Kidney (tissue), 14 donors: ENCODE data around the gene VENTX. TPM values are rescaled to one million over a fixed set of nuclear protein-coding genes. Genes with fewer than 3 reads are reported as not detected.

Experiments used
- DNase-seq, 5 donors: peaks; one replicate each; pipeline ENCODE4 v3.0.0-alpha.2; 2013 to 2020
- FAIRE-seq: peaks from 2 replicates; lab custom pipeline; 2012; peaks lifted over from hg19 to GRCh38; lab: Jason Lieb, UNC
- H3K27ac ChIP-seq, 2 donors: one replicate each; pipeline ENCODE4 v1.7.0; 2013; ENCODE audit warnings: low read depth in 2 of 2, low read length in 2 of 2, inconsistent platforms in 1 of 2
- H3K27me3 ChIP-seq: one replicate; pipeline ENCODE4 v1.7.1; 2013; ENCODE audit warnings: low read length, inconsistent platforms; ENCODE audit not compliant: control insufficient read depth, insufficient read depth
- H3K36me3 ChIP-seq, 3 donors: one replicate each; pipeline versions ENCODE4 v1.7.0 to v1.7.1; 2013; ENCODE audit warnings: low read length in 3 of 3, control low read depth in 1 of 3, inconsistent platforms in 1 of 3; ENCODE audit not compliant: insufficient read depth in 3 of 3, control insufficient read depth in 2 of 3
- H3K4me1 ChIP-seq, 3 donors: one replicate each; pipeline versions ENCODE4 v1.7.0 to v1.7.1; 2013; ENCODE audit warnings: low read length in 3 of 3, inconsistent platforms in 1 of 3, low read depth in 1 of 3; ENCODE audit not compliant: control insufficient read depth in 2 of 3, insufficient read depth in 2 of 3
- H3K4me3 ChIP-seq, 3 donors: one replicate each; pipeline versions ENCODE4 v1.7.0 to v1.8.1; 2013; ENCODE audit warnings: low read length in 3 of 3, control low read depth in 1 of 3, inconsistent platforms in 1 of 3
- H3K9ac ChIP-seq, 3 donors: one replicate each; pipeline versions ENCODE4 v1.7.0 to v1.7.1; 2013; ENCODE audit warnings: low read length in 3 of 3, control low read depth in 1 of 3, inconsistent platforms in 1 of 3
- H3K9me3 ChIP-seq, 3 donors: one replicate each; pipeline versions ENCODE4 v1.7.0 to v1.7.1; 2013; ENCODE audit warnings: low read length in 3 of 3, control low read depth in 1 of 3, inconsistent platforms in 1 of 3; ENCODE audit not compliant: control insufficient read depth in 2 of 3, insufficient read depth in 1 of 3
- intact Hi-C: fragments of 100-400 bp; cut with DNase I; formaldehyde crosslinking; loops from one replicate; pipeline ENCODE4 v1.11.1; 2022
- polyA plus RNA-seq: library from polyadenylated mRNA; stranded (reverse); fragments of 350-450 nt; fragmentation: Illumina TruSeq; extraction: RNeasy Lipid Tissue Mini Kit (QIAGEN cat#74804); gene quantifications from one replicate; pipeline ENCODE4 v1.2.3, GENCODE V29; 2014; ENCODE audit warnings: low read depth, low replicate concordance; ENCODE audit not compliant: insufficient read depth
- total RNA-seq: library from RNA; stranded (reverse); fragmentation: NEBNext Ultra II Directional; extraction: Animal tissue kit (Norgen Biotek cat#: 25700); gene quantifications from one replicate; pipeline ENCODE4 v1.2.1, GENCODE V29; 2021
- TF ChIP-seq, protein P1 (sequence below): IDR thresholded peaks from 3 replicates; pipeline ENCODE4 v1.5.1; 2012; ENCODE audit warnings: mild to moderate bottlenecking, moderate library complexity, borderline replicate concordance; ENCODE audit not compliant: insufficient read depth; ENCODE audit errors: extremely low read depth
- donor health status: control.
- donor health status: control.
- donor health status: control.
- donor health status: control.
- donor health status: control.
- donor health status: DM: yes; HTN: yes; CAD: no.
- donor health status: Normal renal cell carcinoma (clear cell type).

Gene VENTX
- total and polyA plus RNA-seq, 2 donors from 2014 or later: 0.39 to 3.3 TPM

DNA sequence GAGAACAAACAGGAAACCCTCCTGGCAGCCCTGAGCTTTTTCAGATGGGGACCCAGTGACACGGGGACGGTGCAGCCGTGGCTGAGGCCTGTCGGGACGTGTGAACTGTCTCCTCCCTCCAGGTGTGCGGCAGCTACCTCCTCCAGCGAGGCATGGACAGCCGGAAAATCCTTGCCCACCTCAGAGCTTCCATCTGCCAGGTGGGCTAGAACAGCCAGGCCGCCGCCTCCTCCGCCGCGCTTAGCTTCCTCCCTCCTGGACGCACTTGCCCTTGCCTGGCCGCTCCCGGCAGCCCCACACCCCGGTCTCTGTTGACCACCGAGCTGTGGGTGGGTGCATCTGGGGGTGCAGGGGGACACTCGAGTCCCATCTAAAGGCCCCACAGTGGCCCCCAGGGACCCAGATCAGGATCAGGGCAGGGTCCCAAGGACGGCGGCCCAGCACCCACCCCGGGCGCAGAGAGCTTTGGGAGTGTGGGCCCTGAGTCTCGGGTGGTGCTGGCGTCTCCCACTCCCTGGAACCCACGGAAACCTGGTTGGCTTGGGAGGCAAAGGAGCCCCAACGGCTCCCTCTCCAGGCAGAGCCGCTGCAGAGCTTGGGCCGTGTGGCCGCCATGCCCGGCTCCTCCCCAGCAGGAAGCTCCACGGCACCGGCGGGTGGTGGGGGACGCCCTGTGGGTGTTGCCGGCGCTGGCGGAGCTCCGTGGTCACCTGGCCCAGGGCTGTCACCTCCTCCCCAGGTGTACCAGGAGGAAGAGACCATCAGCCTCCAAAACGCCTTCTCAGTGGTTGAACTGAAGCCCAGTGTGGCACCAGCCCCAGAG is 40.5 kb upstream of the VENTX start:
- no peak for FAIRE-seq

GRCh38 chr10:133197786-133198185 is 39.9 kb upstream of the VENTX start:
- no peaks in the 10 kb centered on the region for H3K9me3 ChIP-seq
- H3K9ac ChIP-seq: no peak overlapping the region
- no peaks in the 10 kb centered on the region for H3K4me1 ChIP-seq
- DNase-seq: peak in 1 of 5 donors; percentile 64
- H3K27me3 ChIP-seq: no peaks in the 10 kb centered on the region
- FAIRE-seq: no peak
- no peak overlapping the region for H3K4me3 ChIP-seq
- H3K27ac ChIP-seq: no peak overlapping the region
- TF ChIP-seq, protein P1, sequence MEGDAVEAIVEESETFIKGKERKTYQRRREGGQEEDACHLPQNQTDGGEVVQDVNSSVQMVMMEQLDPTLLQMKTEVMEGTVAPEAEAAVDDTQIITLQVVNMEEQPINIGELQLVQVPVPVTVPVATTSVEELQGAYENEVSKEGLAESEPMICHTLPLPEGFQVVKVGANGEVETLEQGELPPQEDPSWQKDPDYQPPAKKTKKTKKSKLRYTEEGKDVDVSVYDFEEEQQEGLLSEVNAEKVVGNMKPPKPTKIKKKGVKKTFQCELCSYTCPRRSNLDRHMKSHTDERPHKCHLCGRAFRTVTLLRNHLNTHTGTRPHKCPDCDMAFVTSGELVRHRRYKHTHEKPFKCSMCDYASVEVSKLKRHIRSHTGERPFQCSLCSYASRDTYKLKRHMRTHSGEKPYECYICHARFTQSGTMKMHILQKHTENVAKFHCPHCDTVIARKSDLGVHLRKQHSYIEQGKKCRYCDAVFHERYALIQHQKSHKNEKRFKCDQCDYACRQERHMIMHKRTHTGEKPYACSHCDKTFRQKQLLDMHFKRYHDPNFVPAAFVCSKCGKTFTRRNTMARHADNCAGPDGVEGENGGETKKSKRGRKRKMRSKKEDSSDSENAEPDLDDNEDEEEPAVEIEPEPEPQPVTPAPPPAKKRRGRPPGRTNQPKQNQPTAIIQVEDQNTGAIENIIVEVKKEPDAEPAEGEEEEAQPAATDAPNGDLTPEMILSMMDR: no peak
- intact Hi-C loops: no loop called here
- no peaks in the 10 kb centered on the region for H3K36me3 ChIP-seq

More for the DNA sequence above, 40.5 kb upstream of the VENTX start:
- no peaks in the 10 kb centered on the region for H3K9me3 ChIP-seq
- H3K27ac ChIP-seq: no peak overlapping the region
- intact Hi-C loops: no loop called here
- no peaks in the 10 kb centered on the region for H3K36me3 ChIP-seq
- H3K4me1 ChIP-seq: no peaks in the 10 kb centered on the region
- no peak overlapping the region for H3K9ac ChIP-seq
- TF ChIP-seq, protein P1: no peak
- DNase-seq: peak in 1 of 5 donors; percentile 55
- H3K4me3 ChIP-seq: no peak overlapping the region
- no peaks in the 10 kb centered on the region for H3K27me3 ChIP-seq

DNA sequence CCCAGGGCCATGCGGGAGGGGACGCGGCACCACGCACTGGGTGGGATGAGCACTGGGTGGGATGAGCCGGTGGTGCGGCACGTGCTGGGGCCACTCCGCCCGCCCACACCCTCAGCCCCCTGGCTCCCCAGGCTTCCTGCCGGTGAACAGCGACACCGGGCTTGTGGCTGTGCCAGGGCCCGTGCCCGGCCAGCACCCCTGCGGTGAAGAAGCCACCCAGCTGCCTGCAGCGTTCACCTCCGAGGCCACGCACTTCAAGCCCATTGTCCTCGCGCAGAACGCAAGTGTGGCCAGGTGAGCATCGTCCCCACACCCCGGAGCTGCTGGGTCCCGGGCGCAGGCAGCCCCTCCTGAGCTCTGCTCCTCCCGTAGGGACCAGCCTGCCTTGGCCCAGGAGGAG is 39.4 kb upstream of the VENTX start:
- DNase-seq (peak in 1 of 5 donors; percentile 65), FAIRE-seq (no peak)
- Histone ChIP-seq H3K36me3 (no peaks in the 10 kb centered on the region), H3K9me3 (no peaks in the 10 kb centered on the region), H3K27ac (no peak overlapping the region), H3K9ac (no peak overlapping the region), H3K4me1 (no peaks in the 10 kb centered on the region), H3K4me3 (no peak overlapping the region), H3K27me3 (no peaks in the 10 kb centered on the region)
- TF ChIP-seq, protein P1: no peak
- intact Hi-C loops: no loop called here
